NCI-H2107 treated with DMSO at 0.1 percent for 48 hours (cell line): Measurements from ENCODE around the gene TBX15.

Source experiments
- DNase-seq: peaks from one replicate; lab custom pipeline; 2025; ENCODE audit not compliant: unreplicated experiment; lab: John Stamatoyannopoulos, UW

The TBX15 gene

GRCh38 chr1:118988186-118989005 is at the start of gene TBX15:
TBX15 (minus strand) TSS chr1:118988343; CDS start chr1:118987795, 548 bp downstream.
- DNase-seq, result no peak

- DNase-seq, result no peak
Measured at GRCh38 chr1:119034359-119034758, 46.2 kb upstream of the TBX15 start.

GRCh38 chr1:119032986-119033385 is 44.8 kb upstream of the TBX15 start:
- no peak for DNase-seq

- DNase-seq, result no peak
Measured at GRCh38 chr1:119027759-119028158, 39.6 kb upstream of the TBX15 start.

- DNase-seq, result no peak
Measured at GRCh38 chr1:119026956-119027355, 38.8 kb upstream of the TBX15 start.

- no peak for DNase-seq
Measured at GRCh38 chr1:119015547-119015946, 27.4 kb upstream of the TBX15 start.

GRCh38 chr1:119012383-119012782 is 24.2 kb upstream of the TBX15 start:
- no peak for DNase-seq

GRCh38 chr1:119011706-119012105 is 23.6 kb upstream of the TBX15 start:
- DNase-seq, result no peak

GRCh38 chr1:119011116-119011515 is 23.0 kb upstream of the TBX15 start:
- DNase-seq, result no peak

GRCh38 chr1:119010201-119010600 is 22.1 kb upstream of the TBX15 start:
- DNase-seq, result no peak

- DNase-seq, result no peak
Measured at GRCh38 chr1:119009312-119009655, 21.1 kb upstream of the TBX15 start.

- peak; percentile 67 for DNase-seq
Measured at GRCh38 chr1:119008483-119009311, 20.6 kb upstream of the TBX15 start.

- DNase-seq, result no peak
Measured at GRCh38 chr1:119007670-119008482, 19.7 kb upstream of the TBX15 start.

GRCh38 chr1:119007339-119007669 is 19.2 kb upstream of the TBX15 start:
- no peak for DNase-seq

GRCh38 chr1:119006406-119007279 is 18.5 kb upstream of the TBX15 start:
- DNase-seq, result no peak

- no peak for DNase-seq
Measured at GRCh38 chr1:119005724-119006405, 17.7 kb upstream of the TBX15 start.

- no peak for DNase-seq
Measured at GRCh38 chr1:119004781-119005180, 16.6 kb upstream of the TBX15 start.

- DNase-seq, result no peak
Measured at GRCh38 chr1:119004129-119004527, 16.0 kb upstream of the TBX15 start.

- DNase-seq, result no peak
Measured at GRCh38 chr1:119003413-119004128, 15.4 kb upstream of the TBX15 start.
